Endothelial cell of umbilical vein (primary cell): ENCODE data around the gene ARMH4. TPM values are rescaled to one million over a fixed set of nuclear protein-coding genes. Genes with fewer than 3 reads are reported as not detected.

ENCODE experiments used
- BruUV-seq: library from RNA; stranded (reverse); fragments of 400-500 nt; replicated peaks from 2 replicates; lab custom pipeline; 2021; lab: Mats Ljungman, UMichigan
- CTCF ChIA-PET: fragments of 300-600, 350-600 bp; sonication (Branson Sonifier 250); formaldehyde crosslinking; loops from one replicate; lab custom pipeline; 2021; ENCODE audit warnings: antibody characterized with exemption, inconsistent platforms; lab: Charles Lee
- POLR2A ChIA-PET: fragments of 300-600, 350-600 bp; sonication (Branson Sonifier 250); formaldehyde crosslinking; loops from one replicate; lab custom pipeline; 2021; ENCODE audit warnings: antibody characterized with exemption, inconsistent platforms; lab: Charles Lee
- DNase-seq: peaks from one replicate; pipeline ENCODE4 v3.0.0-alpha.2; 2011; ENCODE audit warnings: low read depth, low spot score
- FAIRE-seq: peaks from 2 replicates; lab custom pipeline; 2011; peaks lifted over from hg19 to GRCh38; lab: Jason Lieb, UNC
- H2AFZ ChIP-seq: 2 replicates; pipeline ENCODE4 v1.6.0; 2012; ENCODE audit warnings: low read depth, low read length, control low read depth, inconsistent platforms
- H3K27ac ChIP-seq: 2 replicates; pipeline ENCODE4 v1.5.1; 2011; ENCODE audit warnings: low read depth, mild to moderate bottlenecking, control low read depth, low read length, moderate library complexity; ENCODE audit not compliant: insufficient read depth
- H3K27me3 ChIP-seq, 2 experiments: 2 replicates each; pipeline versions ENCODE4 v1.6.0 to v1.6.1; 2011; ENCODE audit warnings: low read length in 2 of 2, mixed read lengths in 1 of 2; ENCODE audit not compliant: control insufficient read depth in 2 of 2, insufficient read depth in 2 of 2
- H3K36me3 ChIP-seq, 2 experiments: 2 replicates in 1 of 2; 3 replicates in 1 of 2; pipeline ENCODE4 v1.5.1; 2011; ENCODE audit warnings: low read length in 2 of 2, mild to moderate bottlenecking in 1 of 2, moderate library complexity in 1 of 2; ENCODE audit not compliant: control insufficient read depth in 2 of 2, insufficient read depth in 2 of 2; ENCODE audit errors: extremely low read depth in 1 of 2
- H3K4me1 ChIP-seq: 3 replicates; pipeline ENCODE4 v1.5.1; 2011; ENCODE audit warnings: mild to moderate bottlenecking, low read length; ENCODE audit not compliant: control insufficient read depth, insufficient read depth; ENCODE audit errors: extremely low read depth
- H3K4me2 ChIP-seq: 2 replicates; pipeline ENCODE4 v1.6.1; 2011; ENCODE audit warnings: low read length, control low read depth, mixed read lengths; ENCODE audit not compliant: insufficient read depth
- H3K4me3 ChIP-seq, 3 experiments: fragments of 200-600 bp in 1 of 3; sonication (generic), shearing (Covaris generic) in 1 of 3; replicated peaks in 1 of 3; 2 replicates each; pipeline ENCODE4 v1.5.1; 2011 to 2016; ENCODE audit warnings: control low read depth in 3 of 3, low read length in 3 of 3, mild to moderate bottlenecking in 2 of 3, inconsistent platforms in 1 of 3, low read depth in 1 of 3, moderate library complexity in 1 of 3; ENCODE audit not compliant: insufficient read depth in 1 of 3
- H3K79me2 ChIP-seq: 2 replicates; pipeline ENCODE4 v1.6.0; 2012; ENCODE audit warnings: low read length, inconsistent platforms; ENCODE audit not compliant: control insufficient read depth, insufficient read depth
- H3K9ac ChIP-seq: replicated peaks from 2 replicates; pipeline ENCODE3; 2011; ENCODE audit warnings: low read length, control low read depth; ENCODE audit not compliant: insufficient read depth; ENCODE audit errors: extremely low read depth
- H3K9me1 ChIP-seq: replicated peaks from 3 replicates; pipeline ENCODE4 v1.6.0; 2011; ENCODE audit warnings: mild to moderate bottlenecking, low read length; ENCODE audit not compliant: control insufficient read depth, insufficient read depth; ENCODE audit errors: extremely low read depth
- H3K9me3 ChIP-seq: replicated peaks from 2 replicates; pipeline ENCODE4 v1.5.1; 2012; ENCODE audit warnings: low read length, inconsistent platforms; ENCODE audit not compliant: control insufficient read depth, insufficient read depth
- H4K20me1 ChIP-seq: replicated peaks from 2 replicates; pipeline ENCODE3; 2011; ENCODE audit warnings: mild to moderate bottlenecking, low read length; ENCODE audit not compliant: control insufficient read depth, insufficient read depth; ENCODE audit errors: extremely low read depth
- CTCF ChIP-seq, 2 donors: IDR thresholded peaks; 1 replicate in 1 of 2; 2 replicates in 1 of 2; pipeline ENCODE4 v1.5.1; 2011; ENCODE audit warnings: low read length in 2 of 2, mild to moderate bottlenecking in 2 of 2, moderate library complexity in 2 of 2, control low read depth in 1 of 2, inconsistent platforms in 1 of 2, low read depth in 1 of 2; ENCODE audit not compliant: insufficient read depth in 1 of 2; ENCODE audit errors: extremely low read depth in 1 of 2
- FOS ChIP-seq: IDR thresholded peaks from 2 replicates; pipeline ENCODE4 v1.6.1; 2011; ENCODE audit warnings: mild to moderate bottlenecking, low read length, moderate library complexity, borderline replicate concordance; ENCODE audit not compliant: insufficient read depth
- GATA2 ChIP-seq: IDR thresholded peaks from 2 replicates; pipeline ENCODE4 v1.7.0; 2011; ENCODE audit warnings: low read depth, mild to moderate bottlenecking, moderate library complexity, mixed read lengths, low read length; ENCODE audit not compliant: insufficient read length, insufficient read depth
- MAX ChIP-seq: IDR thresholded peaks from 2 replicates; pipeline ENCODE4 v1.6.1; 2011; ENCODE audit not compliant: insufficient read depth, insufficient read length
- MYC ChIP-seq: IDR thresholded peaks from one replicate; pipeline ENCODE4 v1.6.1; 2011; ENCODE audit warnings: mild to moderate bottlenecking, low read depth, low read length
- POLR2AphosphoS5 ChIP-seq: IDR thresholded peaks from 2 replicates; pipeline ENCODE4 v1.6.1; 2012; ENCODE audit warnings: low read depth, mild to moderate bottlenecking, control low read depth, low read length, moderate library complexity; ENCODE audit not compliant: insufficient read depth
- dilution Hi-C: fragments of 300-500 bp; cut with MboI; formaldehyde crosslinking; loops from one replicate; pipeline ENCODE4 v1.15.0; 2019; ENCODE audit warnings: low sequenced_read_pairs; ENCODE audit not compliant: extremely low pct_ligation_motif_present
- intact Hi-C: fragments of 100-400 bp; cut with micrococcal nuclease; formaldehyde crosslinking; loops from one replicate; pipeline ENCODE4 v1.10.0; 2022
- polyA plus RNA-seq, 4 experiments: library from polyadenylated mRNA; depleted of rRNA in 3 of 4; stranded (reverse) in 3 of 4; unstranded in 1 of 4; fragments of >200 nt; gene quantifications; 2 replicates each; pipeline versions ENCODE4 v1.2.1 to v1.2.3, GENCODE V29; 2011 to 2012; ENCODE audit warnings: missing spikeins in 1 of 4
- total RNA-seq: library from RNA; stranded (reverse); gene quantifications from 2 replicates; pipeline ENCODE4 v1.2.3, GENCODE V29; 2021

ARMH4 gene
- total and polyA plus RNA-seq, 2 donors (not counting 3 experiments of a cell fraction or from before 2014, with no cell fraction given): 1.1 to 3.0 TPM

- TF ChIP-seq FOS (no peak), GATA2 (no peak), POLR2AphosphoS5 (no peak), MYC (no peak), CTCF (IDR thresholded peaks at IDR 0.05; ENCODE audit: extremely low read depth in 1 of 2, insufficient read depth in 1 of 2, low read depth in 1 of 2, low read length in 2 of 2) (no peak), MAX (no peak)
- no peaks in the 10 kb centered on the region for H3K79me2 ChIP-seq
- BruUV-seq: no TSS peak
- H3K4me3 ChIP-seq: no peak overlapping the region
- no peaks in the 10 kb centered on the region for H3K9me3 ChIP-seq
- H4K20me1 ChIP-seq: no peaks in the 10 kb centered on the region
- no peak overlapping the region for H3K27ac ChIP-seq
- no peaks in the 10 kb centered on the region for H3K9me1 ChIP-seq
- peaks cover 7 to 11% of the 10 kb centered on the region in 2 experiments for H3K27me3 ChIP-seq
- H2AFZ ChIP-seq: no peak overlapping the region
- peaks cover 7% of the 10 kb centered on the region for H3K4me1 ChIP-seq
- ChIA-PET POLR2A (no interaction called here), CTCF (interaction anchor here (1.0 to 5.9 kb wide), 3 partner anchors 10 to 395 kb away, joined by 4 to 93 read pairs (median 4); no protein-coding TSS in a partner anchor)
- no peak overlapping the region for H3K4me2 ChIP-seq
- H3K36me3 ChIP-seq: no peaks in the 10 kb centered on the region
- FAIRE-seq: no peak
- DNase-seq: no peak
- intact Hi-C loops (loop anchor here (5.0 kb wide), 1 partner anchor 46 kb away; the partner anchor contains the start of gene ARMH4), dilution Hi-C loops (no loop called here)
- H3K9ac ChIP-seq: no peak overlapping the region
Measured at GRCh38 chr14:58106446-58106845, 45.6 kb downstream of the ARMH4 start.
